PC-9 (cell line): Measurements from ENCODE around the gene HNRNPF. TPM values are rescaled to one million over a fixed set of nuclear protein-coding genes. Genes with fewer than 3 reads are reported as not detected.

Experiments used
- BruUV-seq: library from RNA; stranded (reverse); fragments of 400-500 nt; replicated peaks from 2 replicates; lab custom pipeline; 2021; lab: Mats Ljungman, UMichigan
- CTCF ChIA-PET: fragments of 300-600 bp; sonication (Branson Sonifier 250); formaldehyde crosslinking; loops from one replicate; lab custom pipeline; 2022; ENCODE audit warnings: antibody characterized with exemption; lab: Charles Lee
- POLR2A ChIA-PET: fragments of 300-600 bp; sonication (Branson Sonifier 250); formaldehyde crosslinking; loops from one replicate; lab custom pipeline; 2022; ENCODE audit warnings: antibody characterized with exemption; ENCODE audit not compliant: unreplicated experiment; lab: Charles Lee
- DNase-seq, 2 experiments: peaks; one replicate each; pipeline versions ENCODE4 v3.0.0 to v3.0.0-alpha.2; 2015 to 2022; ENCODE audit warnings: mixed read lengths in 1 of 2
- H2AFZ ChIP-seq: fragments of 200-600 bp; sonication (generic); 2 replicates; pipeline ENCODE4 v1.8.1; 2017; ENCODE audit warnings: antibody characterized with exemption
- H3F3A ChIP-seq: fragments of 200-600 bp; sonication (generic); 2 replicates; pipeline ENCODE4 v1.8.1; 2017; ENCODE audit warnings: antibody characterized with exemption, mild to moderate bottlenecking, low read depth; ENCODE audit not compliant: insufficient read depth
- H3K27ac ChIP-seq: fragments of 200-600 bp; sonication (generic); 2 replicates; pipeline ENCODE4 v1.6.1; 2016; ENCODE audit warnings: mixed run types
- H3K27me3 ChIP-seq: fragments of 200-600 bp; sonication (generic); 2 replicates; pipeline ENCODE4 v1.6.1; 2016; ENCODE audit warnings: low read depth, mixed run types; ENCODE audit not compliant: insufficient read depth
- H3K36me3 ChIP-seq: fragments of 200-600 bp; sonication (generic); 2 replicates; pipeline ENCODE4 v1.6.1; 2016; ENCODE audit warnings: low read depth, mixed run types
- H3K4me1 ChIP-seq: fragments of 200-600 bp; sonication (generic); replicated peaks from 2 replicates; pipeline ENCODE4 v1.6.1; 2016; ENCODE audit warnings: mixed run types; ENCODE audit not compliant: insufficient read depth
- H3K4me2 ChIP-seq: fragments of 200-600 bp; sonication (generic); 2 replicates; pipeline ENCODE4 v1.6.1; 2017; ENCODE audit warnings: mixed run types
- H3K4me3 ChIP-seq: fragments of 200-600 bp; sonication (generic); 2 replicates; pipeline ENCODE4 v1.6.1; 2016; ENCODE audit warnings: mixed run types
- H3K79me2 ChIP-seq: fragments of 200-600 bp; sonication (generic); 2 replicates; pipeline ENCODE4 v1.6.1; 2017; ENCODE audit warnings: low read depth, mixed run types
- H3K9me2 ChIP-seq: fragments of 200-600 bp; sonication (generic); 2 replicates; pipeline ENCODE4 v1.8.1; 2017; ENCODE audit warnings: mild to moderate bottlenecking; ENCODE audit not compliant: insufficient read depth
- H3K9me3 ChIP-seq: fragments of 200-600 bp; sonication (generic); 2 replicates; pipeline ENCODE4 v1.8.1; 2016; ENCODE audit warnings: low read depth; ENCODE audit not compliant: insufficient read depth
- H4K20me1 ChIP-seq: fragments of 200-600 bp; sonication (generic); 2 replicates; pipeline ENCODE4 v1.8.1; 2017; ENCODE audit not compliant: insufficient read depth
- EZH2 ChIP-seq: fragments of 200-600 bp; sonication (generic); IDR thresholded peaks from 2 replicates; pipeline ENCODE4 v1.8.0; 2017; ENCODE audit warnings: antibody characterized with exemption, low read depth
- intact Hi-C: fragments of 100-400 bp; cut with micrococcal nuclease; formaldehyde crosslinking; loops from one replicate; pipeline ENCODE4 v1.10.0; 2022; ENCODE audit not compliant: unreplicated experiment
- total RNA-seq: library from RNA; stranded (reverse); gene quantifications from 2 replicates; pipeline ENCODE4 v1.2.3, GENCODE V29; 2021
- TF ChIP-seq, protein P1 (sequence below): fragments of 200-600 bp; sonication (generic); conservative IDR thresholded peaks from 2 replicates; pipeline ENCODE4 v1.6.1; 2017; ENCODE audit warnings: mixed run types, antibody characterized with exemption, mild to moderate bottlenecking, moderate library complexity

Gene HNRNPF
- total RNA-seq, 1 experiment from 2014 or later, result 337 TPM

DNA sequence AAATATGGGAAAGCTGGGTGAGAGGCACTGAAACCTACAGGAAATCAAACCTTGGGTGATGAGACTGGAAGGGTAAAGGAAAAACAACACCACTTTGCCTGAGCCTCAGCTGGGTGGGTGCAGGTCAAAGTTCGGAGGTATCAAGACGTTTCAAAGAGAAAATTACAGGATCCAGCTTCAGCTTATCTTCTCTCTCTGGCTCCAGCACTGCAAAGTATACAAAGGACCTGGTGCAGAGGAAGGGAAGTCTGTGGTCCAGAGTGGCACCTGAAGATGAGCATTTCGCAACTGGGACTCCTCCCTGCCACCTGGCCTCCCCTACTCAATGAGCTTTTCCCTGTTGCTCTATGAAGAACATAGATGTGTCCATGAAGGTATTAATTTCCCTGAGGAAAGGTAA is 44.0 kb downstream of the HNRNPF start:
- no peaks in the 10 kb centered on the region for H3K9me3 ChIP-seq
- DNase-seq, result no peak
- BruUV-seq, result no TSS peak
- H3K27ac ChIP-seq, result no peak overlapping the region
- 0 out of 2 replicates have a peak, but pooled peaks cover 3% of the 10 kb centered on the region for H3K79me2 ChIP-seq
- H3K9me2 ChIP-seq, result no peaks in the 10 kb centered on the region
- ChIA-PET POLR2A (no interaction called here), CTCF (interaction anchor here (0.5 kb wide), 1 partner anchor 12 kb away, joined by 3 read pairs; no protein-coding TSS in a partner anchor)
- H3K4me2 ChIP-seq, result no peak overlapping the region
- no peak overlapping the region for H3K4me3 ChIP-seq
- no peak overlapping the region for H2AFZ ChIP-seq
- intact Hi-C loops, result no loop called here
- TF ChIP-seq EZH2, result no peak
- TF ChIP-seq, protein P1, sequence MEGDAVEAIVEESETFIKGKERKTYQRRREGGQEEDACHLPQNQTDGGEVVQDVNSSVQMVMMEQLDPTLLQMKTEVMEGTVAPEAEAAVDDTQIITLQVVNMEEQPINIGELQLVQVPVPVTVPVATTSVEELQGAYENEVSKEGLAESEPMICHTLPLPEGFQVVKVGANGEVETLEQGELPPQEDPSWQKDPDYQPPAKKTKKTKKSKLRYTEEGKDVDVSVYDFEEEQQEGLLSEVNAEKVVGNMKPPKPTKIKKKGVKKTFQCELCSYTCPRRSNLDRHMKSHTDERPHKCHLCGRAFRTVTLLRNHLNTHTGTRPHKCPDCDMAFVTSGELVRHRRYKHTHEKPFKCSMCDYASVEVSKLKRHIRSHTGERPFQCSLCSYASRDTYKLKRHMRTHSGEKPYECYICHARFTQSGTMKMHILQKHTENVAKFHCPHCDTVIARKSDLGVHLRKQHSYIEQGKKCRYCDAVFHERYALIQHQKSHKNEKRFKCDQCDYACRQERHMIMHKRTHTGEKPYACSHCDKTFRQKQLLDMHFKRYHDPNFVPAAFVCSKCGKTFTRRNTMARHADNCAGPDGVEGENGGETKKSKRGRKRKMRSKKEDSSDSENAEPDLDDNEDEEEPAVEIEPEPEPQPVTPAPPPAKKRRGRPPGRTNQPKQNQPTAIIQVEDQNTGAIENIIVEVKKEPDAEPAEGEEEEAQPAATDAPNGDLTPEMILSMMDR, result no peak
- H3K4me1 ChIP-seq, result peaks cover 10% of the 10 kb centered on the region; the same call in 1 of the 2 replicates
- H3K27me3 ChIP-seq, result no peaks in the 10 kb centered on the region
- peaks cover 16% of the 10 kb centered on the region; the same call in 1 of the 2 replicates for H3F3A ChIP-seq
- H4K20me1 ChIP-seq, result no peaks in the 10 kb centered on the region
- H3K36me3 ChIP-seq, result no peaks in the 10 kb centered on the region

- Histone ChIP-seq H3K27me3 (no peaks in the 10 kb centered on the region), H3F3A (peaks cover 20% of the 10 kb centered on the region; the same call in 1 of the 2 replicates), H4K20me1 (no peaks in the 10 kb centered on the region), H3K9me2 (no peaks in the 10 kb centered on the region), H3K4me1 (peaks cover 10% of the 10 kb centered on the region; the same call in 1 of the 2 replicates), H2AFZ (peak overlapping the region; percentile 94), H3K4me2 (peak overlapping the region; percentile 90), H3K36me3 (no peaks in the 10 kb centered on the region), H3K9me3 (no peaks in the 10 kb centered on the region), H3K79me2 (0 out of 2 replicates have a peak, but pooled peaks cover 3% of the 10 kb centered on the region), H3K27ac (peak overlapping the region; percentile 44), H3K4me3 (peak overlapping the region; percentile 70)
- intact Hi-C loops, result no loop called here
- DNase-seq, result peak; percentile 95 to 100
- TF ChIP-seq, protein P1, result peak; percentile 60; the same call in 1 of the 2 replicates
- TF ChIP-seq EZH2, result no peak
- no TSS peak for BruUV-seq
- ChIA-PET POLR2A (no interaction called here), CTCF (interaction anchor here (0.5 kb wide), 2 partner anchors 12 to 19 kb away, joined by 7 to 12 read pairs; no protein-coding TSS in a partner anchor)
Measured at GRCh38 chr10:43362191-43362839, 46.7 kb downstream of the HNRNPF start.

- TSS peak; percentile 85 for BruUV-seq
- ChIA-PET POLR2A (no interaction called here), CTCF (interaction anchor here (0.5 kb wide), 2 partner anchors 13 to 20 kb away, joined by 7 to 12 read pairs; no protein-coding TSS in a partner anchor)
Measured at GRCh38 chr10:43361547-43362190, 47.3 kb downstream of the HNRNPF start.

More at GRCh38 chr10:43361547-43362190, 47.3 kb downstream of the HNRNPF start:
- H3K27ac ChIP-seq, result no peak overlapping the region
- intact Hi-C loops, result no loop called here
- peak overlapping the region; percentile 90 for H3K4me2 ChIP-seq
- H3K27me3 ChIP-seq, result no peaks in the 10 kb centered on the region
- TF ChIP-seq EZH2, result no peak
- TF ChIP-seq, protein P1, result no peak
- H3K36me3 ChIP-seq, result no peaks in the 10 kb centered on the region
- H4K20me1 ChIP-seq, result no peaks in the 10 kb centered on the region
- H3K4me3 ChIP-seq, result peak overlapping the region; percentile 70
- no peak for DNase-seq
- no peaks in the 10 kb centered on the region for H3K9me3 ChIP-seq
- H2AFZ ChIP-seq, result peak overlapping the region; percentile 94
- H3K9me2 ChIP-seq, result no peaks in the 10 kb centered on the region
- H3F3A ChIP-seq, result peaks cover 26% of the 10 kb centered on the region
- H3K79me2 ChIP-seq, result 0 out of 2 replicates have a peak, but pooled peaks cover 3% of the 10 kb centered on the region
- peaks cover 14% of the 10 kb centered on the region for H3K4me1 ChIP-seq
